ENCODE results near the gene REV3L. TPM values are rescaled to one million over a fixed set of nuclear protein-coding genes. Genes with fewer than 3 reads are reported as not detected.

REV3L gene
- total RNA-seq, 1 experiment from 2014 or later, result 12.8 TPM

DNA sequence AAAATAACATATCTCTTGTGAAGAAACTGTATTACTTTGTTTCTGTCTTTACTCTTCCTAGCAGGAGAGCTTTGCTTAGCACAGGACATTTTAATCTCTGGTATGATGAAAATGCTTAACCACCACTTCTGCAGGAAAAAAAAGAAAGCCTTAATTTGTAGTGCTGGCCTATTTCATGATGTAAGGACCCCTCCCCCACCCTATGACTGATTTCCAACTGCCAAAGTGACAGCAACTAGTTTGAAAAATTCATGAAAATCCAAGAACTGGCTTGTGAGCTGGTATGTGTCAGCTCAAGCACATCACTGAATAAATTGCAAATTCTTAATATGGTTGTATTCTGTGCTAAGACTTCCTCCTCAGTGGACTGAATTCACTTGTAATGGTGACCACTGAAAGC, 125.3 kb downstream of the REV3L start:
- Histone ChIP-seq H2AFZ (ENCODE audit: low read depth, low read length, poor library complexity, severe bottlenecking) (no peak overlapping the region), H4K20me1 (ENCODE audit: insufficient read depth) (no peaks in the 10 kb centered on the region; the same call in 1 of the 2 replicates), H3K9me2 (ENCODE audit: insufficient read depth) (no peaks in the 10 kb centered on the region), H3K79me2 (ENCODE audit: insufficient read depth, low read length) (no peaks in the 10 kb centered on the region), H3K27ac (ENCODE audit: low read depth, low read length) (no peak overlapping the region), H3K4me2 (ENCODE audit: low read length) (no peak overlapping the region), H3K27me3 (ENCODE audit: insufficient read depth, low read length) (no peaks in the 10 kb centered on the region), H3K4me1 (ENCODE audit: control insufficient read depth in 1 of 2, insufficient read depth in 2 of 2, low read length in 2 of 2) (no peaks in the 10 kb centered on the region), H3K9me3 (ENCODE audit: control insufficient read depth in 1 of 2, insufficient read depth in 1 of 2, low read depth in 1 of 2, low read length in 2 of 2) (no peaks in the 10 kb centered on the region), H3K36me3 (ENCODE audit: control insufficient read depth in 1 of 2, insufficient read depth in 2 of 2, low read length in 2 of 2) (peaks cover 0 to 6% of the 10 kb centered on the region in 2 experiments; a peak in 1 of 4 replicates), H3K4me3 (replicated peaks in 1 of 2; ENCODE audit: low read depth in 1 of 2, low read length in 2 of 2) (no peak overlapping the region), H3K9ac (ENCODE audit: low read length) (no peak overlapping the region)
- DNase-seq (ENCODE audit: low read depth, low spot score) (no peak), ATAC-seq (no peak)
- intact Hi-C loops (cut with micrococcal nuclease), result no loop called here
- ChIA-PET POLR2A (no interaction called here), RAD21 (ENCODE audit: low non-redundant PET in 1 of 2, low total read pairs in 2 of 2, uncharacterized antibody in 2 of 2, unreplicated experiment in 2 of 2) (no interaction called here), CTCF (no interaction called here)
- BruUV-seq (replicated peaks), result no TSS peak
- TF ChIP-seq, protein P1, sequence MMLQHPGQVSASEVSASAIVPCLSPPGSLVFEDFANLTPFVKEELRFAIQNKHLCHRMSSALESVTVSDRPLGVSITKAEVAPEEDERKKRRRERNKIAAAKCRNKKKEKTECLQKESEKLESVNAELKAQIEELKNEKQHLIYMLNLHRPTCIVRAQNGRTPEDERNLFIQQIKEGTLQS (IDR thresholded peaks at IDR 0.05), result no peak
- TF ChIP-seq ZBTB33 (IDR thresholded peaks at IDR 0.05; ENCODE audit: extremely low read depth, insufficient replicate concordance, low read length), result no peak
- no peak for TF ChIP-seq RAD21 (IDR thresholded peaks at IDR 0.05; ENCODE audit: low read depth)
- TF ChIP-seq EZH2 (IDR thresholded peaks at IDR 0.05), result no peak
- TF ChIP-seq ZNF274 (IDR thresholded peaks at IDR 0.05; ENCODE audit: low read depth, low read length), result no peak

- DNase-seq (ENCODE audit: low read depth, low spot score) (no peak), ATAC-seq (no peak)
- intact Hi-C loops (cut with micrococcal nuclease), result no loop called here
- CTCF ChIA-PET, result no interaction called here
- Histone ChIP-seq H3K9me2 (ENCODE audit: insufficient read depth) (no peaks in the 10 kb centered on the region), H3K4me1 (ENCODE audit: control insufficient read depth in 1 of 2, insufficient read depth in 2 of 2, low read length in 2 of 2) (no peaks in the 10 kb centered on the region), H3K9me3 (ENCODE audit: control insufficient read depth in 1 of 2, insufficient read depth in 1 of 2, low read depth in 1 of 2, low read length in 2 of 2) (no peaks in the 10 kb centered on the region), H3K4me2 (ENCODE audit: low read length) (no peak overlapping the region), H2AFZ (ENCODE audit: low read depth, low read length, poor library complexity, severe bottlenecking) (no peak overlapping the region), H3K79me2 (ENCODE audit: insufficient read depth, low read length) (no peaks in the 10 kb centered on the region), H4K20me1 (ENCODE audit: insufficient read depth) (no peaks in the 10 kb centered on the region; the same call in 1 of the 2 replicates), H3K4me3 (replicated peaks in 1 of 2; ENCODE audit: low read depth in 1 of 2, low read length in 2 of 2) (no peak overlapping the region), H3K36me3 (ENCODE audit: control insufficient read depth in 1 of 2, insufficient read depth in 2 of 2, low read length in 2 of 2) (peaks cover 0 to 6% of the 10 kb centered on the region in 2 experiments; a peak in 1 of 4 replicates), H3K27me3 (ENCODE audit: insufficient read depth, low read length) (no peaks in the 10 kb centered on the region), H3K27ac (ENCODE audit: low read depth, low read length) (no peak overlapping the region), H3K9ac (ENCODE audit: low read length) (no peak overlapping the region)
- RAD21 ChIA-PET (ENCODE audit: low non-redundant PET in 1 of 2, low total read pairs in 2 of 2, uncharacterized antibody in 2 of 2, unreplicated experiment in 2 of 2), result no interaction called here
- TF ChIP-seq POLR2AphosphoS5 (IDR thresholded peaks at IDR 0.05; ENCODE audit: low read depth, low read length) (no peak), ELF1 (IDR thresholded peaks at IDR 0.05; ENCODE audit: borderline replicate concordance, low read depth) (no peak), YY1 (IDR thresholded peaks at IDR 0.05; ENCODE audit: extremely low read depth, insufficient replicate concordance, low read depth, low read length) (no peak), EZH2phosphoT487 (IDR thresholded peaks at IDR 0.05; ENCODE audit: borderline replicate concordance) (no peak), JUND (IDR thresholded peaks at IDR 0.05) (no peak), EZH2 (IDR thresholded peaks at IDR 0.05) (no peak)
- TF ChIP-seq, protein P2, sequence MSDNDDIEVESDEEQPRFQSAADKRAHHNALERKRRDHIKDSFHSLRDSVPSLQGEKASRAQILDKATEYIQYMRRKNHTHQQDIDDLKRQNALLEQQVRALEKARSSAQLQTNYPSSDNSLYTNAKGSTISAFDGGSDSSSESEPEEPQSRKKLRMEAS (IDR thresholded peaks at IDR 0.05), result no peak
- TF ChIP-seq, protein P3, sequence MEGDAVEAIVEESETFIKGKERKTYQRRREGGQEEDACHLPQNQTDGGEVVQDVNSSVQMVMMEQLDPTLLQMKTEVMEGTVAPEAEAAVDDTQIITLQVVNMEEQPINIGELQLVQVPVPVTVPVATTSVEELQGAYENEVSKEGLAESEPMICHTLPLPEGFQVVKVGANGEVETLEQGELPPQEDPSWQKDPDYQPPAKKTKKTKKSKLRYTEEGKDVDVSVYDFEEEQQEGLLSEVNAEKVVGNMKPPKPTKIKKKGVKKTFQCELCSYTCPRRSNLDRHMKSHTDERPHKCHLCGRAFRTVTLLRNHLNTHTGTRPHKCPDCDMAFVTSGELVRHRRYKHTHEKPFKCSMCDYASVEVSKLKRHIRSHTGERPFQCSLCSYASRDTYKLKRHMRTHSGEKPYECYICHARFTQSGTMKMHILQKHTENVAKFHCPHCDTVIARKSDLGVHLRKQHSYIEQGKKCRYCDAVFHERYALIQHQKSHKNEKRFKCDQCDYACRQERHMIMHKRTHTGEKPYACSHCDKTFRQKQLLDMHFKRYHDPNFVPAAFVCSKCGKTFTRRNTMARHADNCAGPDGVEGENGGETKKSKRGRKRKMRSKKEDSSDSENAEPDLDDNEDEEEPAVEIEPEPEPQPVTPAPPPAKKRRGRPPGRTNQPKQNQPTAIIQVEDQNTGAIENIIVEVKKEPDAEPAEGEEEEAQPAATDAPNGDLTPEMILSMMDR (IDR thresholded peaks at IDR 0.05 in 2 of 3, conservative IDR thresholded peaks at IDR 0.05 in 1 of 3; ENCODE audit: borderline replicate concordance in 1 of 3, insufficient read depth in 1 of 3, low read depth in 2 of 3, low read length in 2 of 3), result no peak
- POLR2A ChIA-PET, result no interaction called here
- BruUV-seq (replicated peaks), result no TSS peak
Observed at GRCh38 chr6:111356551-111356950, 126.5 kb downstream of the REV3L start.
